GM12878 (cell line): ENCODE data around the gene EYA2.

ENCODE experiments used
- BCL11A ChIP-seq: IDR thresholded peaks from 2 replicates; pipeline ENCODE4 v1.6.1; 2011; ENCODE audit warnings: low read depth, low read length
- CHD2 ChIP-seq: IDR thresholded peaks from 2 replicates; pipeline ENCODE4 v1.6.1; 2011; ENCODE audit warnings: low read depth, low read length, improper control_type of control experiment, borderline replicate concordance
- PAX5 ChIP-seq: IDR thresholded peaks from 2 replicates; pipeline ENCODE4 v1.6.1; 2011; ENCODE audit warnings: low read depth, low read length, borderline replicate concordance
- POLR2A ChIP-seq: IDR thresholded peaks from 2 replicates; pipeline ENCODE4 v1.6.1; 2011; ENCODE audit warnings: low read depth, mild to moderate bottlenecking, low read length
- POLR2AphosphoS5 ChIP-seq: IDR thresholded peaks from 2 replicates; pipeline ENCODE4 v1.6.1; 2011; ENCODE audit warnings: mild to moderate bottlenecking, low read length, inconsistent platforms
- RAD21 ChIP-seq: IDR thresholded peaks from 2 replicates; pipeline ENCODE4 v1.6.1; 2011; ENCODE audit warnings: mild to moderate bottlenecking, low read depth, low read length, moderate library complexity; ENCODE audit not compliant: insufficient read depth
- SIN3A ChIP-seq: IDR thresholded peaks from 2 replicates; pipeline ENCODE4 v1.6.1; 2012; ENCODE audit warnings: low read depth, low read length, improper control_type of control experiment
- SP1 ChIP-seq: IDR thresholded peaks from one replicate; pipeline ENCODE4 v1.6.1; 2011; ENCODE audit warnings: low read depth, low read length
- TCF12 ChIP-seq: IDR thresholded peaks from 2 replicates; pipeline ENCODE4 v1.6.1; 2011; ENCODE audit warnings: low read depth, mild to moderate bottlenecking, low read length
- ZNF274 ChIP-seq: IDR thresholded peaks from one replicate; pipeline ENCODE4 v1.8.0; 2011; ENCODE audit not compliant: insufficient read length, insufficient read depth
- TF ChIP-seq, protein P1 (sequence below): fragments of 450-650 bp; IDR thresholded peaks from 2 replicates; pipeline ENCODE4 v1.6.1; 2018; ENCODE audit warnings: mild to moderate bottlenecking, low read depth, moderate library complexity; ENCODE audit not compliant: partially characterized antibody
- TF ChIP-seq, protein P2 (sequence below), 3 experiments: IDR thresholded peaks in 2 of 3; conservative IDR thresholded peaks in 1 of 3; 2 replicates each; pipeline ENCODE4 v1.5.1; 2011; ENCODE audit warnings: low read depth in 3 of 3, low read length in 3 of 3, mild to moderate bottlenecking in 3 of 3, control low read depth in 2 of 3, moderate library complexity in 2 of 3, inconsistent platforms in 1 of 3, mixed read lengths in 1 of 3; ENCODE audit not compliant: control insufficient read depth in 2 of 3, insufficient read depth in 1 of 3; ENCODE audit errors: extremely low read depth in 1 of 3
- TF ChIP-seq, protein P3 (sequence below): fragments of 450-650 bp; IDR thresholded peaks from 2 replicates; pipeline ENCODE4 v1.6.1; 2017; ENCODE audit warnings: low read depth, mild to moderate bottlenecking, moderate library complexity
- TF ChIP-seq, protein P4 (sequence below): IDR thresholded peaks from 2 replicates; pipeline ENCODE4 v1.6.1; 2011; ENCODE audit warnings: borderline replicate concordance, low read depth, mild to moderate bottlenecking, moderate library complexity, mixed read lengths, low read length; ENCODE audit not compliant: insufficient read depth; ENCODE audit errors: extremely low read length

DNA sequence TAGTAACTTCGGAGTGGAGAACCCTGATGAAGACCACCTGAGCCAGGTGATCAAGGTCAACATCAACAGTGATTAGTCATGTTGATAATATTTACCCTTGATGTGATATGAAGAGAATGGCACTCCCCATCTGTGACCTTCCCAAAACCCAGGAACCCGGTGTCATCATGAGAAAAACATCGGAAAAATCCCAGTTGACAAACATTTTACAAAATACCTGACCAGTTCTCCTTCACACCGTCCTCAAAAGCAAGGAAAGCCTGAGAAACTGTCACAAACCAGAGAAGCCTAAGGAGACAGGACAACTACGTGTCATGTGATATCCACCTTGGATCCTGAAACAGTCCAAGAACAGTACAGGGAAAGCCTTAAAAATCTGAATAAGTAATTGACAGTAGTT lies 264.5 kb downstream of the EYA2 start:
- TF ChIP-seq TCF12 (no peak), PAX5 (no peak), RAD21 (no peak), ZNF274 (no peak), SIN3A (no peak), POLR2A (no peak), POLR2AphosphoS5 (no peak), CHD2 (no peak), BCL11A (no peak), SP1 (no peak)
- TF ChIP-seq, protein P1, sequence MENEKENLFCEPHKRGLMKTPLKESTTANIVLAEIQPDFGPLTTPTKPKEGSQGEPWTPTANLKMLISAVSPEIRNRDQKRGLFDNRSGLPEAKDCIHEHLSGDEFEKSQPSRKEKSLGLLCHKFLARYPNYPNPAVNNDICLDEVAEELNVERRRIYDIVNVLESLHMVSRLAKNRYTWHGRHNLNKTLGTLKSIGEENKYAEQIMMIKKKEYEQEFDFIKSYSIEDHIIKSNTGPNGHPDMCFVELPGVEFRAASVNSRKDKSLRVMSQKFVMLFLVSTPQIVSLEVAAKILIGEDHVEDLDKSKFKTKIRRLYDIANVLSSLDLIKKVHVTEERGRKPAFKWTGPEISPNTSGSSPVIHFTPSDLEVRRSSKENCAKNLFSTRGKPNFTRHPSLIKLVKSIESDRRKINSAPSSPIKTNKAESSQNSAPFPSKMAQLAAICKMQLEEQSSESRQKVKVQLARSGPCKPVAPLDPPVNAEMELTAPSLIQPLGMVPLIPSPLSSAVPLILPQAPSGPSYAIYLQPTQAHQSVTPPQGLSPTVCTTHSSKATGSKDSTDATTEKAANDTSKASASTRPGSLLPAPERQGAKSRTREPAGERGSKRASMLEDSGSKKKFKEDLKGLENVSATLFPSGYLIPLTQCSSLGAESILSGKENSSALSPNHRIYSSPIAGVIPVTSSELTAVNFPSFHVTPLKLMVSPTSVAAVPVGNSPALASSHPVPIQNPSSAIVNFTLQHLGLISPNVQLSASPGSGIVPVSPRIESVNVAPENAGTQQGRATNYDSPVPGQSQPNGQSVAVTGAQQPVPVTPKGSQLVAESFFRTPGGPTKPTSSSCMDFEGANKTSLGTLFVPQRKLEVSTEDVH: no peak
- TF ChIP-seq, protein P2, sequence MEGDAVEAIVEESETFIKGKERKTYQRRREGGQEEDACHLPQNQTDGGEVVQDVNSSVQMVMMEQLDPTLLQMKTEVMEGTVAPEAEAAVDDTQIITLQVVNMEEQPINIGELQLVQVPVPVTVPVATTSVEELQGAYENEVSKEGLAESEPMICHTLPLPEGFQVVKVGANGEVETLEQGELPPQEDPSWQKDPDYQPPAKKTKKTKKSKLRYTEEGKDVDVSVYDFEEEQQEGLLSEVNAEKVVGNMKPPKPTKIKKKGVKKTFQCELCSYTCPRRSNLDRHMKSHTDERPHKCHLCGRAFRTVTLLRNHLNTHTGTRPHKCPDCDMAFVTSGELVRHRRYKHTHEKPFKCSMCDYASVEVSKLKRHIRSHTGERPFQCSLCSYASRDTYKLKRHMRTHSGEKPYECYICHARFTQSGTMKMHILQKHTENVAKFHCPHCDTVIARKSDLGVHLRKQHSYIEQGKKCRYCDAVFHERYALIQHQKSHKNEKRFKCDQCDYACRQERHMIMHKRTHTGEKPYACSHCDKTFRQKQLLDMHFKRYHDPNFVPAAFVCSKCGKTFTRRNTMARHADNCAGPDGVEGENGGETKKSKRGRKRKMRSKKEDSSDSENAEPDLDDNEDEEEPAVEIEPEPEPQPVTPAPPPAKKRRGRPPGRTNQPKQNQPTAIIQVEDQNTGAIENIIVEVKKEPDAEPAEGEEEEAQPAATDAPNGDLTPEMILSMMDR (IDR thresholded peaks at IDR 0.05 in 2 of 3, conservative IDR thresholded peaks at IDR 0.05 in 1 of 3; ENCODE audit: control insufficient read depth in 2 of 3, extremely low read depth in 1 of 3, insufficient read depth in 1 of 3, low read depth in 3 of 3, low read length in 3 of 3): no peak
- TF ChIP-seq, protein P3, sequence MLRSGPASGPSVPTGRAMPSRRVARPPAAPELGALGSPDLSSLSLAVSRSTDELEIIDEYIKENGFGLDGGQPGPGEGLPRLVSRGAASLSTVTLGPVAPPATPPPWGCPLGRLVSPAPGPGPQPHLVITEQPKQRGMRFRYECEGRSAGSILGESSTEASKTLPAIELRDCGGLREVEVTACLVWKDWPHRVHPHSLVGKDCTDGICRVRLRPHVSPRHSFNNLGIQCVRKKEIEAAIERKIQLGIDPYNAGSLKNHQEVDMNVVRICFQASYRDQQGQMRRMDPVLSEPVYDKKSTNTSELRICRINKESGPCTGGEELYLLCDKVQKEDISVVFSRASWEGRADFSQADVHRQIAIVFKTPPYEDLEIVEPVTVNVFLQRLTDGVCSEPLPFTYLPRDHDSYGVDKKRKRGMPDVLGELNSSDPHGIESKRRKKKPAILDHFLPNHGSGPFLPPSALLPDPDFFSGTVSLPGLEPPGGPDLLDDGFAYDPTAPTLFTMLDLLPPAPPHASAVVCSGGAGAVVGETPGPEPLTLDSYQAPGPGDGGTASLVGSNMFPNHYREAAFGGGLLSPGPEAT: no peak
- TF ChIP-seq, protein P4, sequence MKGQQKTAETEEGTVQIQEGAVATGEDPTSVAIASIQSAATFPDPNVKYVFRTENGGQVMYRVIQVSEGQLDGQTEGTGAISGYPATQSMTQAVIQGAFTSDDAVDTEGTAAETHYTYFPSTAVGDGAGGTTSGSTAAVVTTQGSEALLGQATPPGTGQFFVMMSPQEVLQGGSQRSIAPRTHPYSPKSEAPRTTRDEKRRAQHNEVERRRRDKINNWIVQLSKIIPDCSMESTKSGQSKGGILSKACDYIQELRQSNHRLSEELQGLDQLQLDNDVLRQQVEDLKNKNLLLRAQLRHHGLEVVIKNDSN: no peak
